HG03439 (cell line): ENCODE measurements around the gene PLA2G3.

Experiments
- ATAC-seq: cut with Tn5 transposase; IDR thresholded peaks from one replicate; pipeline ENCODE4 v1.9.1; 2021; ENCODE audit warnings: mild to moderate bottlenecking, moderate library complexity; ENCODE audit not compliant: unreplicated experiment

The PLA2G3 gene

GRCh38 chr22:31088233-31088986 lies 51.9 kb downstream of the PLA2G3 start:
- no peak for ATAC-seq

GRCh38 chr22:31087744-31088215 lies 52.5 kb downstream of the PLA2G3 start:
- ATAC-seq = no peak

- ATAC-seq = no peak
Observed at GRCh38 chr22:31086703-31087330, 53.5 kb downstream of the PLA2G3 start.

GRCh38 chr22:31085928-31086327 lies 54.4 kb downstream of the PLA2G3 start:
- ATAC-seq = no peak

- no peak for ATAC-seq
Observed at GRCh38 chr22:31085493-31085824, 54.8 kb downstream of the PLA2G3 start.

GRCh38 chr22:31084811-31085492 lies 55.4 kb downstream of the PLA2G3 start:
- ATAC-seq = peak; percentile 54
